Liver (tissue), 9 donors: Measurements from ENCODE around the gene DEXI. TPM values are rescaled to one million over a fixed set of nuclear protein-coding genes. Genes with fewer than 3 reads are reported as not detected.
A peak's percentile ranks its signal among the peaks of the same experiment; 100 is the strongest.

Experiments
- DNase-seq: peaks from one replicate; pipeline ENCODE4 v3.0.0-alpha.2; 2017; ENCODE audit warnings: low spot score
- H3K27ac ChIP-seq, 2 donors: one replicate each; pipeline ENCODE4 v1.7.0; 2013; ENCODE audit warnings: inconsistent platforms in 2 of 2, low read length in 2 of 2, control low read depth in 1 of 2, low read depth in 1 of 2, mild to moderate bottlenecking in 1 of 2
- H3K27me3 ChIP-seq, 4 donors: one replicate each; pipeline versions ENCODE4 v1.6.1 to v1.7.0; 2013; ENCODE audit warnings: low read length in 3 of 4, inconsistent platforms in 1 of 4, mild to moderate bottlenecking in 1 of 4, moderate library complexity in 1 of 4; ENCODE audit not compliant: control insufficient read depth in 4 of 4, insufficient read depth in 4 of 4
- H3K36me3 ChIP-seq, 4 donors: one replicate each; pipeline versions ENCODE4 v1.6.1 to v1.7.0; 2013; ENCODE audit warnings: low read length in 3 of 4, mild to moderate bottlenecking in 3 of 4, low read depth in 1 of 4, moderate library complexity in 1 of 4; ENCODE audit not compliant: control insufficient read depth in 4 of 4, insufficient read depth in 3 of 4
- H3K4me1 ChIP-seq, 4 donors: one replicate each; pipeline versions ENCODE4 v1.6.1 to v1.7.0; 2013; ENCODE audit warnings: low read length in 3 of 4, mild to moderate bottlenecking in 3 of 4, moderate library complexity in 1 of 4; ENCODE audit not compliant: control insufficient read depth in 4 of 4, insufficient read depth in 4 of 4
- H3K4me3 ChIP-seq, 3 donors: one replicate each; pipeline versions ENCODE4 v1.6.1 to v1.7.0; 2013; ENCODE audit warnings: low read length in 3 of 3, control low read depth in 1 of 3, low read depth in 1 of 3, mild to moderate bottlenecking in 1 of 3
- H3K9ac ChIP-seq, 2 donors: one replicate each; pipeline ENCODE4 v1.7.0; 2013; ENCODE audit warnings: low read length in 2 of 2, mild to moderate bottlenecking in 2 of 2, moderate library complexity in 2 of 2, control low read depth in 1 of 2, low read depth in 1 of 2
- H3K9me3 ChIP-seq, 4 donors: one replicate each; pipeline versions ENCODE4 v1.6.1 to v1.7.0; 2013; ENCODE audit warnings: low read length in 3 of 4; ENCODE audit not compliant: control insufficient read depth in 4 of 4
- ATF3 ChIP-seq: IDR thresholded peaks from 2 replicates; pipeline ENCODE4 v1.6.1; 2016; ENCODE audit warnings: antibody characterized with exemption
- CTCF ChIP-seq: fragments of 150-350 bp; IDR thresholded peaks from 2 replicates; pipeline ENCODE4 v1.5.1; 2017; ENCODE audit warnings: improper control_type of control experiment, low read depth, low read length; ENCODE audit not compliant: missing input control
- EGR1 ChIP-seq, 2 donors: IDR thresholded peaks; 2 replicates each; pipeline ENCODE4 v1.6.1; 2016 to 2018; ENCODE audit warnings: antibody characterized with exemption in 2 of 2, low read depth in 2 of 2
- FOXA1 ChIP-seq: IDR thresholded peaks from 2 replicates; pipeline ENCODE4 v1.6.1; 2016; ENCODE audit warnings: antibody characterized with exemption
- FOXA2 ChIP-seq: IDR thresholded peaks from 2 replicates; pipeline ENCODE4 v1.6.1; 2016; ENCODE audit warnings: antibody characterized with exemption
- GABPA ChIP-seq, 2 donors: IDR thresholded peaks in 1 of 2; conservative IDR thresholded peaks in 1 of 2; 2 replicates each; pipeline ENCODE4 v1.6.1; 2016; ENCODE audit warnings: antibody characterized with exemption in 2 of 2, mild to moderate bottlenecking in 1 of 2, moderate library complexity in 1 of 2
- HNF4A ChIP-seq, 2 donors: conservative IDR thresholded peaks; 2 replicates each; pipeline ENCODE4 v1.6.1; 2016; ENCODE audit warnings: antibody characterized with exemption in 2 of 2, mild to moderate bottlenecking in 2 of 2
- JUND ChIP-seq, 2 donors: IDR thresholded peaks; 2 replicates each; pipeline ENCODE4 v1.6.1; 2016; ENCODE audit warnings: antibody characterized with exemption in 2 of 2
- MAX ChIP-seq: IDR thresholded peaks from 2 replicates; pipeline ENCODE4 v1.6.1; 2016; ENCODE audit warnings: antibody characterized with exemption
- NR2F2 ChIP-seq: IDR thresholded peaks from 2 replicates; pipeline ENCODE4 v1.6.1; 2016; ENCODE audit warnings: antibody characterized with exemption
- RAD21 ChIP-seq, 2 donors: IDR thresholded peaks; 2 replicates each; pipeline ENCODE4 v1.6.1; 2016; ENCODE audit warnings: antibody characterized with exemption in 2 of 2, mild to moderate bottlenecking in 2 of 2
- REST ChIP-seq: IDR thresholded peaks from 2 replicates; pipeline ENCODE4 v1.6.1; 2016; ENCODE audit warnings: antibody characterized with exemption, mild to moderate bottlenecking
- RXRA ChIP-seq, 2 donors: IDR thresholded peaks; 2 replicates each; pipeline ENCODE4 v1.6.1; 2017 to 2018; ENCODE audit warnings: antibody characterized with exemption in 2 of 2, mild to moderate bottlenecking in 1 of 2
- SP1 ChIP-seq: IDR thresholded peaks from 2 replicates; pipeline ENCODE4 v1.6.1; 2018; ENCODE audit warnings: antibody characterized with exemption, mild to moderate bottlenecking
- TAF1 ChIP-seq: conservative IDR thresholded peaks from 2 replicates; pipeline ENCODE4 v1.6.1; 2016; ENCODE audit warnings: antibody characterized with exemption, mild to moderate bottlenecking
- YY1 ChIP-seq: IDR thresholded peaks from 2 replicates; pipeline ENCODE4 v1.6.1; 2016; ENCODE audit warnings: antibody characterized with exemption, mild to moderate bottlenecking
- WGBS: extraction: QIAGEN DNeasy Blood & Tissue Kit; methylation state at CpG from one replicate; pipeline ENCODE4 v1.1.7; 2013; 5-methylcytosine and 5-hydroxymethylcytosine counted together
- polyA plus RNA-seq, 2 donors: library from polyadenylated mRNA; stranded (reverse) in 1 of 2; unstranded in 1 of 2; fragments of 200-250 nt in 1 of 2; fragments of >200 nt in 1 of 2; fragmentation: Nextera tagmentation in 1 of 2; extraction: Ambion mirVana in 1 of 2; gene quantifications; one replicate each; pipeline versions ENCODE4 v1.2.1 to v1.2.3, GENCODE V29; 2013 to 2015
- total RNA-seq, 2 donors: library from RNA; depleted of rRNA; stranded (reverse); fragments of >200 nt; gene quantifications; one replicate each; pipeline ENCODE4 v1.2.3, GENCODE V29; 2014
- donor health status: healthy.
- donor health status: healthy.
- donor health status: healthy.
- donor health status: healthy.
- donor health status: healthy.

The DEXI gene
- total and polyA plus RNA-seq, 4 donors, result 13.6 to 69.9 (median 41.8) TPM

GRCh38 chr16:10966129-10966528, 23.9 kb upstream of the DEXI start (continued):
- TF ChIP-seq NR2F2, result no peak

GRCh38 chr16:10965440-10966061, 23.3 kb upstream of the DEXI start:
- Histone ChIP-seq H3K9ac (no peak overlapping the region), H3K27me3 (no peaks in the 10 kb centered on the region), H3K9me3 (no peaks in the 10 kb centered on the region), H3K4me3 (no peak overlapping the region), H3K36me3 (peaks cover 0 to 21% (median 13%) of the 10 kb centered on the region in 4 donors), H3K27ac (no peak overlapping the region), H3K4me1 (peaks cover 0 to 14% (median 10%) of the 10 kb centered on the region in 4 donors)
- TF ChIP-seq YY1, result peak; percentile 11
- no peak for TF ChIP-seq NR2F2
- peak; percentile 69 to 87 for TF ChIP-seq RXRA (IDR thresholded peaks at IDR 0.05)
- peak; percentile 18 for TF ChIP-seq ATF3
- TF ChIP-seq HNF4A (conservative IDR thresholded peaks at IDR 0.05), result peak in 1 of 2 donors; percentile 42
- TF ChIP-seq SP1, result peak; percentile 47
- WGBS, result 47% methylated on average over 6 of the region's 6 CpGs
- DNase-seq, result no peak

GRCh38 chr16:10964891-10965326, 22.6 kb upstream of the DEXI start:
- no peak for DNase-seq
- no peak overlapping the region for H3K4me3 ChIP-seq
- no peaks in the 10 kb centered on the region for H3K9me3 ChIP-seq
- no peaks in the 10 kb centered on the region for H3K27me3 ChIP-seq
- peaks cover 0 to 14% (median 10%) of the 10 kb centered on the region in 4 donors for H3K4me1 ChIP-seq
- H3K27ac ChIP-seq, result no peak overlapping the region
- no peak overlapping the region for H3K9ac ChIP-seq
- H3K36me3 ChIP-seq, result peaks cover 0 to 15% (median 11%) of the 10 kb centered on the region in 4 donors
- TF ChIP-seq FOXA2 (no peak), JUND (IDR thresholded peaks at IDR 0.05) (no peak)
- WGBS, result 88% methylated on average over 8 of the region's 8 CpGs

GRCh38 chr16:10964039-10964890, 22.0 kb upstream of the DEXI start:
- peak; percentile 90 for DNase-seq
- no peak overlapping the region for H3K4me3 ChIP-seq
- no peak overlapping the region for H3K9ac ChIP-seq
- H3K9me3 ChIP-seq, result no peaks in the 10 kb centered on the region
- H3K27ac ChIP-seq, result no peak overlapping the region
- H3K4me1 ChIP-seq, result peaks cover 0 to 14% (median 10%) of the 10 kb centered on the region in 4 donors
- peaks cover 0 to 15% (median 11%) of the 10 kb centered on the region in 4 donors for H3K36me3 ChIP-seq
- H3K27me3 ChIP-seq, result no peaks in the 10 kb centered on the region
- 34% methylated on average over 20 of the region's 20 CpGs for WGBS
- no peak for TF ChIP-seq YY1
- TF ChIP-seq MAX, result no peak
- TF ChIP-seq ATF3, result no peak
- TF ChIP-seq GABPA (IDR thresholded peaks at IDR 0.05 in 1 of 2, conservative IDR thresholded peaks at IDR 0.05 in 1 of 2), result no peak
- no peak for TF ChIP-seq REST
- TF ChIP-seq EGR1 (IDR thresholded peaks at IDR 0.05; ENCODE audit: low read depth in 2 of 2), result no peak
- TF ChIP-seq RAD21 (IDR thresholded peaks at IDR 0.05), result peak; percentile 92 to 96
- no peak for TF ChIP-seq SP1
- TF ChIP-seq JUND (IDR thresholded peaks at IDR 0.05), result no peak
- TF ChIP-seq NR2F2, result no peak
- TF ChIP-seq HNF4A (conservative IDR thresholded peaks at IDR 0.05), result peak in 1 of 2 donors; percentile 12
- peak; percentile 93 for TF ChIP-seq CTCF
- no peak for TF ChIP-seq FOXA2
- no peak for TF ChIP-seq FOXA1
- peak in 1 of 2 donors; percentile 30 for TF ChIP-seq RXRA (IDR thresholded peaks at IDR 0.05)
- no peak for TF ChIP-seq TAF1
